Mammary epithelial cell (primary cell): ENCODE measurements around the gene SLC17A9.

Experiments used
- EZH2 ChIP-seq: IDR thresholded peaks from 2 replicates; pipeline ENCODE4 v1.6.1; 2012; ENCODE audit warnings: low read length, inconsistent platforms, borderline replicate concordance
- TF ChIP-seq, protein P1 (sequence below), 2 donors: IDR thresholded peaks in 1 of 2; conservative IDR thresholded peaks in 1 of 2; 2 replicates each; pipeline ENCODE4 v1.5.1; 2011 to 2012; ENCODE audit warnings: inconsistent platforms in 2 of 2, low read length in 2 of 2, mild to moderate bottlenecking in 2 of 2, control low read depth in 1 of 2, low read depth in 1 of 2; ENCODE audit not compliant: insufficient read depth in 1 of 2; ENCODE audit errors: extremely low read depth in 1 of 2

DNA sequence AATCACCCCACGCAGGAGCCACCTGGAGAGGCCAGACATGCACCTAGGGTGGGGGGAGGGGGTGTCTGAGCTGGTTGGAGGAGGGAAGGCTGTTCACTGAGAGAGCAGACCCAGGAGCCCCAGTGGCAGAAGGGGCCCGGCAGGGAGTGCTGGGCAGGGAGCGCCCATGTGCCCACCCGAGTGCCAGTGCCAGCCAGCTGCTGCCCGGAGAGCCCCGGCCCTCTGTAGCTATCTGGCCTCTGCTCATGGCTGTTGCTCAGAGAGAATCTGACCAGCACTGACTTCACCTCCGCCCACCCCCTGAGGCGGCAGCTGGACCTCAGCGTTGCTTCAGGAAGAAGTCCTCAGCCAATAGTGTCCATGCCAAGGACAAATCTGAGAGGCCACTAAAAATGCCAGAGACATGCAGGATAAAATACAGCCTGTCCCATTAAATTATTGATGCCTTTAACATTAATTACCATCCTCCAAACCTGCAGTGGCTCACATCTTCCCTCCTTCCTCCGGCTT, 22.8 kb downstream of the SLC17A9 start:
- TF ChIP-seq, protein P1, sequence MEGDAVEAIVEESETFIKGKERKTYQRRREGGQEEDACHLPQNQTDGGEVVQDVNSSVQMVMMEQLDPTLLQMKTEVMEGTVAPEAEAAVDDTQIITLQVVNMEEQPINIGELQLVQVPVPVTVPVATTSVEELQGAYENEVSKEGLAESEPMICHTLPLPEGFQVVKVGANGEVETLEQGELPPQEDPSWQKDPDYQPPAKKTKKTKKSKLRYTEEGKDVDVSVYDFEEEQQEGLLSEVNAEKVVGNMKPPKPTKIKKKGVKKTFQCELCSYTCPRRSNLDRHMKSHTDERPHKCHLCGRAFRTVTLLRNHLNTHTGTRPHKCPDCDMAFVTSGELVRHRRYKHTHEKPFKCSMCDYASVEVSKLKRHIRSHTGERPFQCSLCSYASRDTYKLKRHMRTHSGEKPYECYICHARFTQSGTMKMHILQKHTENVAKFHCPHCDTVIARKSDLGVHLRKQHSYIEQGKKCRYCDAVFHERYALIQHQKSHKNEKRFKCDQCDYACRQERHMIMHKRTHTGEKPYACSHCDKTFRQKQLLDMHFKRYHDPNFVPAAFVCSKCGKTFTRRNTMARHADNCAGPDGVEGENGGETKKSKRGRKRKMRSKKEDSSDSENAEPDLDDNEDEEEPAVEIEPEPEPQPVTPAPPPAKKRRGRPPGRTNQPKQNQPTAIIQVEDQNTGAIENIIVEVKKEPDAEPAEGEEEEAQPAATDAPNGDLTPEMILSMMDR (conservative IDR thresholded peaks at IDR 0.05 in 1 of 2, IDR thresholded peaks at IDR 0.05 in 1 of 2; ENCODE audit: extremely low read depth in 1 of 2, insufficient read depth in 1 of 2, low read depth in 1 of 2, low read length in 2 of 2), result no peak
- no peak for TF ChIP-seq EZH2
